ENCODE measurements around the gene SCTR.
"Not testable (repeated sequence)": the region's sequence is repeated elsewhere in the genome, so short reads cannot be mapped to it uniquely, and the experiment has no call there.

Gene SCTR

DNA sequence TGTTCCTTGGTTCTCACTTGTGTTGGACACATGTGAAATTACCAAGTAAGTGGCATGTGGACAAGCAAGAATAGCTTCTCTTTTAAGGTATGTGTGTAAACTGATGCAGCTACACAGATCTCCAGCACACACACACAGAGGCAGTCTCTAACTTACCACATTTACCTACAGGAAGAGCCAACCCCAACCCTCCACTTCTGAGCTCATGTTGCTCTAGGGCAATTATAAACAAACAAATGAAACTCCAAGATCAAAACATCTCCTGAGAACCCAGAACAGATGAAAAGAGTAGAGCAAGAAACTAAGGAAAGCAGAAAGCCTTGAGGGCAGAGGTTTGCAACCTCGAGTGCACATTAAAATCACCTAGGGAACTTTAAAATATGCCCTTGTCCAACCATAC, 108.7 kb downstream of the SCTR start:
- H3K4me1 Mint-ChIP-seq: no peaks in the 10 kb centered on the region
- H3K36me3 Mint-ChIP-seq: no peaks in the 10 kb centered on the region
- DNase-seq (ENCODE audit: low spot score in 2 of 2) (no peak), ATAC-seq (no peak)
- no peak overlapping the region for H3K27ac Mint-ChIP-seq
- no peak overlapping the region for H3K4me3 Mint-ChIP-seq
- no peaks in the 10 kb centered on the region for H3K9me3 Mint-ChIP-seq

DNA sequence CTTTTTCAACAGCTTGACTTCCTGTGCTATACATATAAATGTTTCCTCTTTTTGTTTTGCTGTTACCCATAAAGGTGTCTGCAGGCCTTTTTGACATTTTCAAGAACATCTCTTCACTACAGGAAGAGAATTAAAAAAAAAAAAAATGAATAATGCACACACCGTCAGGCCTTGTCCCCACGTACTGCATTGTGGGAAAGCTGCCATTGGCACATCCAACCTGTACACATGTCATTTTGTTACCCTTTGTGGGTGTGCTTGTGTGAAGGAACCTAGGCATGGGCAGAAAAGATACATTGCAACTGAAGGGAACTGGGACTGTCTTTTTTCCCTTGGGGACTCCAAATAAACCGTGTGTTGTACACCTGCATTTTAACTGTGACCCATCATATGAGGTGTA, 109.4 kb downstream of the SCTR start:
- Mint-ChIP-seq H3K4me1 (no peaks in the 10 kb centered on the region), H3K4me3 (no peak overlapping the region), H3K27ac (no peak overlapping the region), H3K36me3 (no peaks in the 10 kb centered on the region), H3K9me3 (no peaks in the 10 kb centered on the region)
- DNase-seq (ENCODE audit: low spot score in 2 of 2) (no peak), ATAC-seq (no peak)

DNA sequence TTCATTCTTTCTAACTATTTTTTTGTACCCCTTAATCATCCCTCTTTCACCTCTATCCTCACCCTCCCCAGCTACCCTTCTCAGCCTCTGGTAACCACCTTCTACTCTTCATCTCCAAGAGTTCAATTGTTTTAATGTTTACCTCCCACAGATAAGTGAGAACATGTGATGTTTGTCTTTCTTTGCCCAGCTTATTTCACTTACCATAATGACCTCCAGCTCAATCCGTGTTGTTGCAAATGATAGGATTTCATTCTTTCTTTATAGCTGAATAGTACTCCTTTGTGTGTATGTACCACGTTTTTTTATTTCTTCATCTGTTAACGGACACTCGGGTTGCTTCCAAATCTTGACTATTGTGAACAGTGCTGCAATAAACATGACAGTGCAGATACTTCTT, 114.8 kb downstream of the SCTR start:
- Mint-ChIP-seq H3K4me3 (no peak overlapping the region), H3K9me3 (no peaks in the 10 kb centered on the region), H3K4me1 (no peaks in the 10 kb centered on the region), H3K27ac (no peak overlapping the region), H3K36me3 (no peaks in the 10 kb centered on the region)
- DNase-seq (ENCODE audit: low spot score in 2 of 2) (no peak), ATAC-seq (no peak)

DNA sequence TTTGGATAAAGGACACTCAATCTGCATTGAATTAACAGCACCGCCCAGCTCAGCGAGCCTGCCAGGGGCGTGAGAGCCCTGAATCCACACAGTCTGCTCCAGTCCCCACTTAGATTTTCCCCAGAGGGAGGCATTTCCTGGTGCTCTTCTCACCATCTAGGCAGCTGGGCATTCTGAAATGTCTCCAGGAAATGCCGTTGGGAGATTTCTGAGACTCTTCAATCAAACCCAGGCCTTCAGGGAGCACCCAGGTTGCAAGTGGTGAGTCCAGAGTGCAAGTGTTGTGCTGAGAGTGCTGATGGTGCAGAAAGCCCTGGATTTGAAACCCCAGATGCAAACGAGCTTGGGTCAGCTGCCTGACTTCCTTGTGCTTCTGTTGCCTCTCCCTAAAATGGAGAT, 116.1 kb downstream of the SCTR start:
- Mint-ChIP-seq H3K4me1 (no peaks in the 10 kb centered on the region), H3K27ac (no peak overlapping the region), H3K4me3 (no peak overlapping the region), H3K36me3 (no peaks in the 10 kb centered on the region), H3K9me3 (no peaks in the 10 kb centered on the region)
- DNase-seq (ENCODE audit: low spot score in 2 of 2): no peak
- no peak for ATAC-seq

DNA sequence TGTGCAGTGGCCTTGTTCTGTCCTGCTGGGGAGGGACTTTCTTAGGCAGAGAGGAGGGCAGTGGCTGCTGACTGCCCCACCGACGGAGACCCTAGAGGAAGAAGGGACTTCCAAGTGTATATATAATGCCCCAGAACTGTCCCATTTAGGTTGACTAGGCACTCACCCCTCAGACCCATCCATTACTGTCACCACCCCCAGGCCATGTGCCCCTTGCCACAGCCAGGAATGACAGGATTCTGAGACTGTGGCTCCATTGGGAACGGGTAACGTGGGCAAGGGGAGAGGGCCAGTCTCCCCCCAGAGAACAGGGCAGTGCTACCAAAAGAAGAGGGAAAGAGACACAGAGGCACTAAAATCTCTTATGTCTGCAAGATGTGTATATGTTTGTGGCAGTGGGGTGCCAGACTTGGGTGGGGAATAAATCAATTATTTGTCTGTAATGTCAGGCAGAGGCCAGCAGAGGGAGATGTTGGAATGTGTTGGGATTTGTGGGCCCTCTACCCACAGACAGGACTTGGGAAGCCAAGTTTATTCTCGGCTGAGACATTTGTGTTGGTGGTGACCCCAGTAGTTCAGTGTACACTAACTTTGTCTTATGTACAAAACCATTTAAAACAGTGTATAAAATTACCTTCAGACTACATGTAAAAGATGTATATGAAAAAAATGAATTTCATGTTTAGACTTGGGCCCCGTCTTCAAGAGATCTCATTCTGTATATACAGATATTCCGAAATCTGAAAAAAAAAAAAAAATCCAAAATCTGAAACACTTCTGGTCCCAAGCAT, 116.7 kb downstream of the SCTR start:
- Mint-ChIP-seq H3K36me3 (no peaks in the 10 kb centered on the region), H3K4me1 (no peaks in the 10 kb centered on the region), H3K27ac (no peak overlapping the region), H3K9me3 (no peaks in the 10 kb centered on the region), H3K4me3 (no peak overlapping the region)
- DNase-seq (ENCODE audit: low spot score in 2 of 2) (peak in 1 of 2 donors; percentile 57), ATAC-seq (no peak)

DNA sequence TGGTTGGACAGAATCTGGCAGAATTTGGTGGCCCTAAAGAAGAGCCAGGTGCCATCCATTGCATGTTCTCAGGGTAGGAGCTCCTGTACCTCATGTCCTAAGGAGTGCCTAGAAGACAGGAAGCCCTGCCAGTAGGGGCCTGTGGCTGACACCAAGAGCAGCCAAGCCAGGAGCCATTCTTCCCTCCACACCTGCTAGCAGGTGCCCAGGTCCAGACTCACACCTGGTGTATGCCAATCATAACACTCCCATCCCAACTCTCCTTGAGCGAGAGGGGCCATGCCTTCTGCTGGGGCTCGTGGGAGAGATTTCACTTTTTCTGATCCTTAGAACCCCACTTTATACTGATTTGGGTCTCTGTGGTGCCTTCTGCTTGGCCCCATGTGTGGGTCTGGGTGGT, 119.1 kb downstream of the SCTR start:
- H3K4me3 Mint-ChIP-seq: no peak overlapping the region
- H3K36me3 Mint-ChIP-seq: no peaks in the 10 kb centered on the region
- H3K27ac Mint-ChIP-seq: no peak overlapping the region
- ATAC-seq (no peak), DNase-seq (ENCODE audit: low spot score in 2 of 2) (no peak)
- no peaks in the 10 kb centered on the region for H3K4me1 Mint-ChIP-seq
- H3K9me3 Mint-ChIP-seq: no peaks in the 10 kb centered on the region

DNA sequence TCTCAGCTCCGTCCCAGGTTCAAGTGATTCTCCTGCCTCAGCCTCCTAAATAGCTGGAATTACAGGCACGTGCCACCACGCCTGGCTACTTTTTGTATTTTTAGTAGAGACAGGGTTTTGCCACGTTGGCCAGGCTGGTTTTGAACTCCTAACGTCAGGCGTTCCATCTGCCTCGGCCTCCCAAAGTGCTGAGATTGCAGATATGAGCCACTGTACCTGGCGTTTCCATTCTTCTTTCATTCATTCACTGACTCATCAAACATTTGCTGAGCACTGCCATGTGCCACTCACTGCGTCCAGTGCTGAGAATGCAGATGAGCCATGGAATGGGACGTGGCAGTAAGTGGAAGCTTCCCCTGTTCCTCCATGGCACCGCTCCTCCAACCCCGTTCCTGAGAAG, 120.7 kb downstream of the SCTR start:
- H3K4me3 Mint-ChIP-seq; DNase-seq (ENCODE audit: low spot score in 2 of 2); H3K9me3 Mint-ChIP-seq; H3K36me3 Mint-ChIP-seq; H3K4me1 Mint-ChIP-seq; H3K27ac Mint-ChIP-seq; ATAC-seq: not testable (repeated sequence)

DNA sequence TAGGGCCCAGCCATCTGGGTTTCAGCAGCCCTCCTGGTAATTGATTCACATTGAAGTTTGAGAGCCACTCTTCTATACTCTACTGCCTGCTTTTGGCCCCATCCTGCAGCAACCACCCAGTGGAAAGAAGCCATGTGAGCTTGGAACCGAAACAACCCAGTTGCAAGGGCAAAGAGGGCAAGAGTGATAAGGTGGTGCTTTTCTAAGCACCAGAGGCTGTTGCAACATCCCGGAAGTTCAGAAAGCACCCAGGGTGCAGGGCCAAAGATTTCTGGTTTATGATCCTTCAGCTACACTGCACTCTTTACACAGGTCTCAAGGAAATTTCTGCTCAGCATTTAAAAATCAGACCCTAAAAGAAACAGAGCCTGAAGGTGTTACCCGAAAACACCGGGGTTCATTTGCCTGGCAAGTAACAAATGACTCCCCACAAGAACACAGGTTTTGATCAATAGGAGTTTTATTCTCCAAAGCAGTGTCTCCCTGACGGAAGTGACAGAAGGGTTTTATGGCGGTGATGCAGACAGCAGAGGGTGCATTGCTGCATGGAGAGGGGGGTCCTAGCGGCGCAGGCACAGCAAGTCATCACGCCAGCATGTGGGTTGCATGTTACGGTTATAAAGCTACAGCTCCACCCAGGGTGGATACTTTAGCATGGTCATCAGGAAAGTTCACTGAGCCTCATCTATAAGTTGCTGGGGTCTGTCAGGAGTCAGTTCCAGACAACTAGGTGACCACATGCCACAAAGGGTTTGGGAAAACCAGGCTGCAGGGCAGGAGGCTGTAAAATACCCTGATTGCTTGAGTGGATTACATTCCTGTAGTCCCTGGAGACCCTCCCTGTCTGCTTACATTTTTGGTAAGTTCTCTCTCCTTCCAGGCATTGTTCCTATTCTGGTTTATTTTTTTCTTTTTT, 121.4 kb downstream of the SCTR start:
- no peak overlapping the region for H3K27ac Mint-ChIP-seq
- H3K36me3 Mint-ChIP-seq: no peaks in the 10 kb centered on the region
- H3K4me3 Mint-ChIP-seq: no peak overlapping the region
- DNase-seq (ENCODE audit: low spot score in 2 of 2) (no peak), ATAC-seq (no peak)
- peaks cover 6% of the 10 kb centered on the region for H3K4me1 Mint-ChIP-seq
- no peaks in the 10 kb centered on the region for H3K9me3 Mint-ChIP-seq

DNA sequence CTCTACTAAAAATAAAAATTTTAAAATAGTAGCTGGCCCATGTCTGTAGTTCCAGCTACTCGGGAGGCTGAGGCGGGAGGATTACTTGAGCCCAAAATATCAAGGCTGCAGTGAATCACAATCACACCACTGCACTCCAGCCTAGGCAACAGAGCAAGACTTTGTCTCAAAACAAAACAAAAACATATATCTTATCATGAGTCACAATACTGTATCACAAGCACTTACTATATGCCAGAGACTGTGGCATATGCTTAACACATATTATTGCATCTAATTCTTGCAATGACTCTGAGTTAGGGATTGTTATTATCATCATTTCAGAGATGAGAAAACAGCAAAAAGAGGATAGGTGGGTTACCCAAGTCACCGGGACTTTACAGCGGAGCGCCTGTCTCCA, 122.2 kb downstream of the SCTR start:
- no peak overlapping the region for H3K4me3 Mint-ChIP-seq
- H3K36me3 Mint-ChIP-seq: no peaks in the 10 kb centered on the region

DNA sequence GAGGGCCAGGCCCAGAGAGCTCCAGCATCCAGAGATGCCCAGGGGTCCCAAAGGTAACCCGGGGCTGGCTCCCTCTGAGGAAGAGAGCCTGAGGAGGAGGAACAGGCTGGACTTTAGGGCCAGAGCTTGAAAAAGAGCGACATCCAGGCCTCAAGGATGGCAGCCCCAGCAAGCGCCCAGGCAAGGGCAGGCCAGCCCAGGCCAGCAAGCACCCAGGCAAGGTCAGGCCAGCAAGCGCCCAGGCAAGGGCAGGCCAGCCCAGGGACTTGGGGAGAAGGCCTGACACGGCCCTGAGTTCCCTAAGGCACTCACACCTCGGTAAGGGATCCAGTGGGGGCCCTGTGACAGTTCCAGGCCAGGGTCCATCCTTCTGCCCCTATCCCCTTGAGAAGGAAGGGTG, 127.1 kb downstream of the SCTR start:
- Mint-ChIP-seq H3K27ac (no peak overlapping the region), H3K9me3 (no peaks in the 10 kb centered on the region), H3K4me3 (no peak overlapping the region), H3K36me3 (no peaks in the 10 kb centered on the region), H3K4me1 (peaks cover 6% of the 10 kb centered on the region)
- ATAC-seq: peak; percentile 47
- no peak for DNase-seq (ENCODE audit: low spot score in 2 of 2)

More for the DNA sequence above, 122.2 kb downstream of the SCTR start:
- no peak for DNase-seq (ENCODE audit: low spot score in 2 of 2)
- Mint-ChIP-seq H3K4me1 (peaks cover 6% of the 10 kb centered on the region), H3K27ac (no peak overlapping the region), H3K9me3 (no peaks in the 10 kb centered on the region)
- peak; percentile 36 for ATAC-seq

DNA sequence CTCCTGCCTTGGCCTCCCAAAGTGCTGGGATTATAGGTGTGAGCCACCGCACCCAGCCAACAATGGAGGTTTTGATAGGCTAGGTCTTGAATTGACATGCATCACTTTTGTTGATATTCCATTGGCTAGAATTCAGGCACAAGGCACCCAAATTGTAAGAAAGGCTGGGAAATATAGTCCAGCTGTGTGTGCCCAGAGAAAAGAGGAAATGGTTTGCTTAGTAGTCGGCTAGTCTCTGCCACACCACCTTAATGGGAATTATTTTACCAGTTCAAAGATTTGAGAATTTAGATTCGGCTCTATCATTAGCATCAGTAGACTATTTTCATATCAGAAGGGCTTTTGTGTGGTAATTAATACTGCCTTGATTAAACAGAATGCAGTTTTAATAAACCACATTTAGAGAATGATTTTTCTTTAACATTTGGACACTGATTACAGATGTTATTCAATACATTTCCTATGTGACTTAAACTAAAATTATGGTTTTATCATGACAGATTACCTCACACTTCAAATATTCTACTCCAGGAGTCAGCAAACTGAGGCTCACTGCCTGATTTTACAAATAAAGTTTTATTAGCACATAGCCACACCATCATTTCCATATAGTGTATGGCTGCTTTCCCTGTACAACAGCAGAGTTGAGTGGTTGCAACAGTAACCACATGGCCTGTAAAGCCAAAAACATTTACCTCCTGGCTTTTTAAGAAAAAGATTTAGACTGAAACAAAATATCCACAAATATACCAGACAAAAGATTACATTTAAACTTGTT, 130.1 kb downstream of the SCTR start:
- DNase-seq (ENCODE audit: low spot score in 2 of 2) (no peak), ATAC-seq (no peak)
- Mint-ChIP-seq H3K27ac (no peak overlapping the region), H3K9me3 (no peaks in the 10 kb centered on the region), H3K4me1 (peaks cover 11% of the 10 kb centered on the region), H3K4me3 (no peak overlapping the region), H3K36me3 (no peaks in the 10 kb centered on the region)
